C4-2B (cell line): ENCODE results near the gene MESD.

Experiments
- ZFX ChIP-seq: fragments of 450-650 bp; IDR thresholded peaks from 2 replicates; pipeline ENCODE4 v1.6.1; 2017
- TF ChIP-seq, protein P1 (sequence below): fragments of 450-650 bp; conservative IDR thresholded peaks from 2 replicates; pipeline ENCODE4 v1.5.1; 2017; ENCODE audit warnings: mild to moderate bottlenecking

DNA sequence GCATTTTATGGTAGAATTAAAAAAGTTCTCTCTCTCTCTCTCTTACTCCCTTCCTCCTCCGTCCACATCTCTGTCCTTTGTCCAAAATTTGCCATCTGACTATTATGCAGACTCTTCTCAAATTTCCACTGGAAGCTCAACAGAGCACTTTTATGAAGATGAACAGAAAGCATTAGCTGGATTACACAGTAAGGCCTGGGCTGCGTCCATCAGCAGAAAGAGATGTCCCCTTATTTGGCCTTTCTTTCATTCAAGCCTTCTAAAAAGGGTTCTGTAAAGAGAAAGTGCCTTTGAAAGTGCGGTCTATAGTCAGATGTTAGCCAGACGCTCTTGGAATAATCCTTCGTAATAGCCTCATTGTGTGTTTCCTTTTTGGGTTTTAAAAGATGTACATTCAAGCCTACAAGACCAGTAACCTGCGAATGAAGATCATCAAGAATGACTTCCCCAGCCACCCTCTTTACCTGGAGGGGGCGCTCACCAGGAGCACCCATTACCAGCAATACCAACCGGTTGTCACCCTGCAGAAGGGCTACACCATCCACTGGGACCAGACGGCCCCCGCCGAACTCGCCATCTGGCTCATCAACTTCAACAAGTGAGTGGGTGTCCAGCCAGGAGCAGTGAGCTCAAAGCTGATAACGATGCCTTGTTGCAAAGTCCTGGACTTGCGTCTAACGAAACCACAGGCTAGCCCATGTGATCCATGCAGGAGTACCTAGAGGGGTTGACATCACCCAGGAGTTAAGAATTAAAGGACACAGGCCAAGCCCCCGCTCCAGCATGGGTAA lies 53.1 kb downstream of the MESD start:
- TF ChIP-seq, protein P1, sequence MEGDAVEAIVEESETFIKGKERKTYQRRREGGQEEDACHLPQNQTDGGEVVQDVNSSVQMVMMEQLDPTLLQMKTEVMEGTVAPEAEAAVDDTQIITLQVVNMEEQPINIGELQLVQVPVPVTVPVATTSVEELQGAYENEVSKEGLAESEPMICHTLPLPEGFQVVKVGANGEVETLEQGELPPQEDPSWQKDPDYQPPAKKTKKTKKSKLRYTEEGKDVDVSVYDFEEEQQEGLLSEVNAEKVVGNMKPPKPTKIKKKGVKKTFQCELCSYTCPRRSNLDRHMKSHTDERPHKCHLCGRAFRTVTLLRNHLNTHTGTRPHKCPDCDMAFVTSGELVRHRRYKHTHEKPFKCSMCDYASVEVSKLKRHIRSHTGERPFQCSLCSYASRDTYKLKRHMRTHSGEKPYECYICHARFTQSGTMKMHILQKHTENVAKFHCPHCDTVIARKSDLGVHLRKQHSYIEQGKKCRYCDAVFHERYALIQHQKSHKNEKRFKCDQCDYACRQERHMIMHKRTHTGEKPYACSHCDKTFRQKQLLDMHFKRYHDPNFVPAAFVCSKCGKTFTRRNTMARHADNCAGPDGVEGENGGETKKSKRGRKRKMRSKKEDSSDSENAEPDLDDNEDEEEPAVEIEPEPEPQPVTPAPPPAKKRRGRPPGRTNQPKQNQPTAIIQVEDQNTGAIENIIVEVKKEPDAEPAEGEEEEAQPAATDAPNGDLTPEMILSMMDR, result no peak
- no peak for TF ChIP-seq ZFX
